B cell (primary cell): ENCODE data around the gene ESR2.

ENCODE experiments used
- CTCF ChIP-seq: fragments of 200-600 bp; IDR thresholded peaks from one replicate; pipeline ENCODE4 v1.8.0; 2022; ENCODE audit warnings: antibody characterized with exemption, mild to moderate bottlenecking
- EZH2 ChIP-seq: IDR thresholded peaks from 2 replicates; pipeline ENCODE4 v1.6.1; 2012; ENCODE audit warnings: borderline replicate concordance, low read depth, mild to moderate bottlenecking, moderate library complexity, low read length; ENCODE audit not compliant: insufficient read depth, poor library complexity, severe bottlenecking

GRCh38 chr14:64091217-64091616, 203.0 kb downstream of the ESR2 start:
- TF ChIP-seq CTCF, result no peak
- no peak for TF ChIP-seq EZH2
